Measurements from ENCODE around the gene ZDHHC23. TPM values are rescaled to one million over a fixed set of nuclear protein-coding genes. Genes with fewer than 3 reads are reported as not detected.

Gene ZDHHC23, protein sequence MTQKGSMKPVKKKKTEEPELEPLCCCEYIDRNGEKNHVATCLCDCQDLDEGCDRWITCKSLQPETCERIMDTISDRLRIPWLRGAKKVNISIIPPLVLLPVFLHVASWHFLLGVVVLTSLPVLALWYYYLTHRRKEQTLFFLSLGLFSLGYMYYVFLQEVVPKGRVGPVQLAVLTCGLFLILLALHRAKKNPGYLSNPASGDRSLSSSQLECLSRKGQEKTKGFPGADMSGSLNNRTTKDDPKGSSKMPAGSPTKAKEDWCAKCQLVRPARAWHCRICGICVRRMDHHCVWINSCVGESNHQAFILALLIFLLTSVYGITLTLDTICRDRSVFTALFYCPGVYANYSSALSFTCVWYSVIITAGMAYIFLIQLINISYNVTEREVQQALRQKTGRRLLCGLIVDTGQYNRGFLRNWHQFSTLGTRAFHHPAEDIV
- total RNA-seq, result 0.39 TPM in 1 of 2 replicates, not detected in the other

DNA sequence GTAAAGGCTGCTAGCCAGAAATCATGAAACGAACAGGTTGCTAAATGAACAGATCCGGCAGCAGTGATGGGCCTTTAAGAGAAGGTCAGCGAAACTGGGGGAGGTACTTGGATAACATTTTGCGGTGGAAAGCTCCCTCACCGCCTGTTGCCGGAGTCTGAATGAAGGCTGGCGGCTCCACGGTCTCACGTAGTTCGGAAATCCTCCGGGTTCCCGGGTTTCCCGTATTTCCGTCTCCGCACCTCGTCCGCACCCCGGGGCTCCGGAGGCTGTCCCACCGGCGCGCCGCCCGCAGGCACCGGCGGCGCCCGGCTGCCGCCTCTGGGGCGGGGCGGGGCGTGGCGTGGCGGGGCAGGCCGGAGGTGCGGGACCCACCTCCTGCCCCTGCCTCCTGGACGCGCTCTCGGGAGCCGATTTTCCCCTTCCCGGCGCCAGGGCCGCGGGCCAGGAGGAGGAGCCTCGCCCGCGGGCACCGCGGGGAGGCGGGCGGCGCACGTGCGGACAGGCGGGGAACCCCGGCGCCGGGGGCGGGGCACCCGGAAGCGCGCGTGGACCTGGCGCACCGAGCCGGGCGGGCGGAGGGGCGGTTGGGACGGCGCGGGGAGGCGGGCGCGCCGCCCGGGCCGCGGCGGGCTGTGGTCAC, at the start of gene ZDHHC23:
TSS of gene ZDHHC23 (plus strand) at position 642 of the 643 bp plus-strand sequence. CDS start 790 bp downstream, outside the sequence.

Other genes starting within 250 kb of the ZDHHC23 start
- 70.3 and 123 TPM in 2 replicates for gene NAA50, start 201.8 kb upstream of the ZDHHC23 start, total RNA-seq
- 45.4 and 53.4 TPM in 2 replicates for gene ATP6V1A, start 201.0 kb upstream of the ZDHHC23 start, total RNA-seq
- gene GRAMD1C, start 109.2 kb upstream of the ZDHHC23 start, total RNA-seq, result 4.6 and 6.7 TPM in 2 replicates
- 0.56 and 0.65 TPM in 2 replicates for gene CCDC191, start 108.5 kb downstream of the ZDHHC23 start, total RNA-seq
- 5.7 and 11.8 TPM in 2 replicates for gene QTRT2, start 108.7 kb downstream of the ZDHHC23 start, total RNA-seq
- gene DRD3, start 231.0 kb downstream of the ZDHHC23 start, total RNA-seq, result not detected in 2 replicates

Measured in epithelial cell of alveolus of lung (primary cell).